IMR-90 (cell line): Measurements from ENCODE around the gene SEC24D. TPM values are rescaled to one million over a fixed set of nuclear protein-coding genes. Genes with fewer than 3 reads are reported as not detected.

ENCODE experiments used
- ATAC-seq: fragments of 200-7000 bp; cut with Tn5 transposase; 2 replicates; pipeline ENCODE4 v1.9.1; 2020; ENCODE audit warnings: low read depth, mild to moderate bottlenecking, moderate library complexity
- BruUV-seq: library from RNA; stranded (reverse); fragments of 400-500 nt; replicated peaks from 2 replicates; lab custom pipeline; 2021; lab: Mats Ljungman, UMichigan
- CTCF ChIA-PET: fragments of 300-600 bp; formaldehyde crosslinking; extraction: SDS; loops from one replicate; lab custom pipeline; 2021; ENCODE audit warnings: antibody characterized with exemption; lab: Yijun Ruan, JAX
- POLR2A ChIA-PET: fragments of 300-600 bp; sonication (Branson Sonifier 250); formaldehyde crosslinking; loops from one replicate; lab custom pipeline; 2022; ENCODE audit warnings: antibody characterized with exemption; ENCODE audit not compliant: unreplicated experiment; lab: Charles Lee
- DNase-seq: peaks from one replicate; pipeline ENCODE4 v3.0.0; 2013
- H2AFZ ChIP-seq: replicated peaks from 2 replicates; pipeline ENCODE3; 2013; ENCODE audit warnings: low read length, mild to moderate bottlenecking; ENCODE audit not compliant: poor library complexity
- H2AK5ac ChIP-seq: 2 replicates; pipeline ENCODE4 v1.6.1; 2013; ENCODE audit warnings: low read depth, low read length, inconsistent platforms
- H2AK9ac ChIP-seq: replicated peaks from 2 replicates; pipeline ENCODE3; 2013; ENCODE audit warnings: mild to moderate bottlenecking, low read depth, low read length, moderate library complexity; ENCODE audit not compliant: poor library complexity
- H2BK120ac ChIP-seq: 2 replicates; pipeline ENCODE4 v1.6.1; 2013; ENCODE audit warnings: low read depth, low read length, inconsistent platforms
- H2BK15ac ChIP-seq: 3 replicates; pipeline ENCODE4 v1.6.1; 2013; ENCODE audit warnings: low read depth, low read length, inconsistent platforms
- H2BK20ac ChIP-seq: 2 replicates; pipeline ENCODE4 v1.6.1; 2013; ENCODE audit warnings: low read depth, mild to moderate bottlenecking, inconsistent platforms, low read length, moderate library complexity
- H2BK5ac ChIP-seq: 2 replicates; pipeline ENCODE4 v1.6.1; 2013; ENCODE audit warnings: mild to moderate bottlenecking, low read depth, low read length, inconsistent platforms; ENCODE audit not compliant: poor library complexity, severe bottlenecking
- H3K14ac ChIP-seq: replicated peaks from 2 replicates; pipeline ENCODE4 v1.6.1; 2013; ENCODE audit warnings: low read depth, low read length, inconsistent platforms
- H3K18ac ChIP-seq: 2 replicates; pipeline ENCODE4 v1.6.1; 2013; ENCODE audit warnings: low read depth, low read length, control low read depth
- H3K23ac ChIP-seq: 2 replicates; pipeline ENCODE4 v1.6.1; 2013; ENCODE audit warnings: low read depth, low read length, inconsistent platforms
- H3K27ac ChIP-seq: 2 replicates; pipeline ENCODE4 v1.5.1; 2013; ENCODE audit warnings: mild to moderate bottlenecking, control low read depth, low read length; ENCODE audit not compliant: insufficient read depth
- H3K27me3 ChIP-seq: 2 replicates; pipeline ENCODE4 v1.6.1; 2013; ENCODE audit warnings: low read length; ENCODE audit not compliant: control insufficient read depth, insufficient read depth
- H3K36me3 ChIP-seq: 2 replicates; pipeline ENCODE4 v1.6.1; 2013; ENCODE audit warnings: low read length, mixed read lengths; ENCODE audit not compliant: control insufficient read depth, insufficient read depth
- H3K4ac ChIP-seq: 2 replicates; pipeline ENCODE4 v1.6.1; 2013; ENCODE audit warnings: low read depth, low read length, inconsistent platforms
- H3K4me1 ChIP-seq: 2 replicates; pipeline ENCODE4 v1.6.1; 2013; ENCODE audit warnings: low read length, mixed read lengths; ENCODE audit not compliant: control insufficient read depth, insufficient read depth
- H3K4me2 ChIP-seq: 2 replicates; pipeline ENCODE4 v1.6.1; 2013; ENCODE audit warnings: low read depth, mild to moderate bottlenecking, control low read depth, low read length, moderate library complexity
- H3K4me3 ChIP-seq: 2 replicates; pipeline ENCODE4 v1.5.1; 2013; ENCODE audit warnings: low read depth, mild to moderate bottlenecking, control low read depth, low read length, moderate library complexity; ENCODE audit not compliant: insufficient read depth
- H3K56ac ChIP-seq: 2 replicates; pipeline ENCODE4 v1.6.1; 2013; ENCODE audit warnings: low read length, inconsistent platforms; ENCODE audit not compliant: insufficient read depth; ENCODE audit errors: extremely low read depth
- H3K79me1 ChIP-seq, 2 experiments: 2 replicates each; pipeline ENCODE4 v1.6.1; 2013; ENCODE audit warnings: low read length in 2 of 2, inconsistent platforms in 1 of 2, low read depth in 1 of 2
- H3K9ac ChIP-seq: 2 replicates; pipeline ENCODE4 v1.6.1; 2013; ENCODE audit warnings: low read depth, low read length, control low read depth
- H3K9me1 ChIP-seq: 2 replicates; pipeline ENCODE4 v1.6.1; 2013; ENCODE audit warnings: low read length, inconsistent platforms; ENCODE audit not compliant: insufficient read depth
- H3K9me3 ChIP-seq: 2 replicates; pipeline ENCODE4 v1.6.1; 2013; ENCODE audit warnings: low read length; ENCODE audit not compliant: control insufficient read depth, insufficient read depth
- H4K20me1 ChIP-seq: 2 replicates; pipeline ENCODE4 v1.6.1; 2013; ENCODE audit warnings: low read length, inconsistent platforms; ENCODE audit not compliant: insufficient read depth
- H4K5ac ChIP-seq: 2 replicates; pipeline ENCODE4 v1.6.1; 2013; ENCODE audit warnings: mild to moderate bottlenecking, low read depth, low read length, control low read depth
- H4K8ac ChIP-seq, 2 experiments: 2 replicates each; pipeline ENCODE4 v1.6.1; 2013; ENCODE audit warnings: low read depth in 2 of 2, low read length in 2 of 2, control low read depth in 1 of 2, inconsistent platforms in 1 of 2
- H4K91ac ChIP-seq: 2 replicates; pipeline ENCODE4 v1.6.1; 2013; ENCODE audit warnings: low read depth, low read length, inconsistent platforms; ENCODE audit not compliant: insufficient read depth
- BHLHE40 ChIP-seq: fragments of 150-350 bp; IDR thresholded peaks from 2 replicates; pipeline ENCODE4 v1.6.1; 2016; ENCODE audit warnings: mild to moderate bottlenecking, low read depth, low read length
- CEBPB ChIP-seq: IDR thresholded peaks from 2 replicates; pipeline ENCODE4 v1.6.1; 2012; ENCODE audit warnings: low read depth, low read length, improper control_type of control experiment
- MAZ ChIP-seq: IDR thresholded peaks from 2 replicates; pipeline ENCODE4 v1.6.1; 2012; ENCODE audit warnings: low read depth, mild to moderate bottlenecking, low read length, improper control_type of control experiment, moderate library complexity, borderline replicate concordance
- MXI1 ChIP-seq: IDR thresholded peaks from 2 replicates; pipeline ENCODE4 v1.6.1; 2012; ENCODE audit warnings: low read depth, mild to moderate bottlenecking, low read length, moderate library complexity, borderline replicate concordance
- WGBS, 2 experiments: methylation state at CpG; one replicate each; pipeline versions ENCODE4 v1.1.5 to v1.1.7; 2013; ENCODE audit warnings: missing lambda C conversion rate in 2 of 2; ENCODE audit not compliant: insufficient read length in 1 of 2; ENCODE audit errors: extremely low coverage in 2 of 2; 5-methylcytosine and 5-hydroxymethylcytosine counted together
- dilution Hi-C: fragments of 300-500 bp; cut with HindIII; formaldehyde crosslinking; loops from one replicate; pipeline ENCODE4 v1.14.3; 2018; ENCODE audit warnings: low sequenced_read_pairs; ENCODE audit not compliant: unreplicated experiment
- in situ Hi-C: fragments of 300-500 bp; cut with MboI; formaldehyde crosslinking; loops from 3 replicates; pipeline ENCODE4 v1.14.3; 2019; ENCODE audit warnings: low sequenced_read_pairs, inconsistent platforms, mixed read lengths
- intact Hi-C: fragments of 100-400 bp; cut with micrococcal nuclease; formaldehyde crosslinking; loops from 2 replicates; pipeline ENCODE4 v1.10.0; 2022
- polyA plus RNA-seq, 3 experiments: library from polyadenylated mRNA; depleted of rRNA; stranded (reverse); fragments of >200 nt; gene quantifications; 2 replicates each; pipeline ENCODE4 v1.2.3, GENCODE V29; 2012; ENCODE audit warnings: low replicate concordance in 1 of 3
- total RNA-seq: library from RNA; depleted of rRNA; stranded (reverse); fragments of >200 nt; gene quantifications from 2 replicates; pipeline ENCODE4 v1.2.3, GENCODE V29; 2012
- TF ChIP-seq, protein P1 (sequence below): fragments of 150-350 bp; IDR thresholded peaks from 2 replicates; pipeline ENCODE4 v1.6.1; 2016; ENCODE audit warnings: low read depth, mild to moderate bottlenecking, low read length, moderate library complexity, borderline replicate concordance

The SEC24D gene
- total and polyA plus RNA-seq, 2 of the 4 experiments (the other 2 are of a cell fraction), result 93.2 to 111 TPM

DNA sequence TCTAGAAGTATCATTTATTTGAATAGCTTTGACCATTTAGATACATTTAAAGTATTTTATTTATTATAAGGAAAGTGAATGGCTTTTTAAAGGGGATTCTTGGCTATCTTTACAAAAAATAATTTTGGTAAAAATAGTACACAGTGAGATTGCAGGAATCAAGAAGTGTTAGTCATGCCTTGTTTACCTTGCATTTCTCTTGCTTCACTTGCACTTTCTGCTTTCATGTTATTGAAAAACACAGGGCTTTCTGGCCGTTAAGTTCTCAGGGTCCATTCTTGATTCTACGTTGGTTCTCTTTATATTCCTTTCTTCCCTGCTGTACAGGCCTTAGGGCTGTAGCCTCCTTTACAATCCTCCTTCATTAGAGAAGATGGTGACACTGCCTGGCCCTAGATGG, 21.8 kb upstream of the SEC24D start:
- Histone ChIP-seq H4K8ac (0 out of 4 replicates have a peak overlapping the region, but pooled peaks of 1 of the 2 experiments have one; percentile 15), H4K91ac (no peak overlapping the region), H3K4me3 (no peak overlapping the region), H3K18ac (no peak overlapping the region), H2AK5ac (no peak overlapping the region), H2BK5ac (no peak overlapping the region), H2BK15ac (no peak overlapping the region), H2BK20ac (no peak overlapping the region), H4K20me1 (no peaks in the 10 kb centered on the region), H3K36me3 (no peaks in the 10 kb centered on the region), H3K79me1 (no peaks in the 10 kb centered on the region), H3K27ac (no peak overlapping the region), H3K23ac (no peak overlapping the region), H2AFZ (no peak overlapping the region), H4K5ac (no peak overlapping the region), H3K9me3 (no peaks in the 10 kb centered on the region), H3K9me1 (peaks cover 2% of the 10 kb centered on the region; the same call in 1 of the 2 replicates), H3K4me2 (no peak overlapping the region), H3K4me1 (no peaks in the 10 kb centered on the region), H3K14ac (no peak overlapping the region), H3K9ac (no peak overlapping the region), H2AK9ac (no peak overlapping the region), H3K4ac (no peak overlapping the region), H2BK120ac (no peak overlapping the region), H3K27me3 (no peaks in the 10 kb centered on the region), H3K56ac (no peak overlapping the region)
- in situ Hi-C loops, result no loop called here
- CTCF ChIA-PET, result no interaction called here
- 68% methylated on average over 2 of the region's 2 CpGs; no CpG with 5 or more reads in 1 of the 2 experiments for WGBS, 2 experiments
- ATAC-seq, result no peak
- POLR2A ChIA-PET, result no interaction called here
- dilution Hi-C loops, result no loop called here
- no TSS peak for BruUV-seq
- intact Hi-C loops, result no loop called here
- peak; percentile 15 for DNase-seq
- TF ChIP-seq CEBPB (peak; percentile 34; the same call in 1 of the 2 replicates), MXI1 (no peak), BHLHE40 (no peak), MAZ (no peak)
- TF ChIP-seq, protein P1, sequence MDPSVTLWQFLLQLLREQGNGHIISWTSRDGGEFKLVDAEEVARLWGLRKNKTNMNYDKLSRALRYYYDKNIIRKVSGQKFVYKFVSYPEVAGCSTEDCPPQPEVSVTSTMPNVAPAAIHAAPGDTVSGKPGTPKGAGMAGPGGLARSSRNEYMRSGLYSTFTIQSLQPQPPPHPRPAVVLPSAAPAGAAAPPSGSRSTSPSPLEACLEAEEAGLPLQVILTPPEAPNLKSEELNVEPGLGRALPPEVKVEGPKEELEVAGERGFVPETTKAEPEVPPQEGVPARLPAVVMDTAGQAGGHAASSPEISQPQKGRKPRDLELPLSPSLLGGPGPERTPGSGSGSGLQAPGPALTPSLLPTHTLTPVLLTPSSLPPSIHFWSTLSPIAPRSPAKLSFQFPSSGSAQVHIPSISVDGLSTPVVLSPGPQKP, result no peak
